Neural cell (in vitro differentiated cells): ENCODE data around the gene PSMA4.

Source experiments
- EP300 ChIP-seq: fragments of 450-650 bp; conservative IDR thresholded peaks from 2 replicates; pipeline ENCODE4 v1.6.1; 2014; ENCODE audit warnings: antibody characterized with exemption, mild to moderate bottlenecking, moderate library complexity; ENCODE audit not compliant: poor library complexity, severe bottlenecking
- EZH2 ChIP-seq: fragments of 200-600, 300-800 bp; shearing (Covaris generic), sonication (generic); IDR thresholded peaks from 2 replicates; pipeline ENCODE4 v1.6.1; 2014; ENCODE audit warnings: antibody characterized with exemption, low read length, borderline replicate concordance, mild to moderate bottlenecking; ENCODE audit not compliant: insufficient read depth, poor library complexity, severe bottlenecking
- POLR2AphosphoS5 ChIP-seq: IDR thresholded peaks from 2 replicates; pipeline ENCODE4 v1.6.1; 2012
- RAD21 ChIP-seq: fragments of 450-650 bp; conservative IDR thresholded peaks from 2 replicates; pipeline ENCODE4 v1.6.1; 2014; ENCODE audit warnings: antibody characterized with exemption, mild to moderate bottlenecking, moderate library complexity
- SMC3 ChIP-seq: fragments of 450-650 bp; conservative IDR thresholded peaks from 2 replicates; pipeline ENCODE4 v1.6.1; 2014; ENCODE audit warnings: antibody characterized with exemption, mild to moderate bottlenecking, moderate library complexity; ENCODE audit not compliant: poor library complexity
- TAF1 ChIP-seq: IDR thresholded peaks from 2 replicates; pipeline ENCODE4 v1.6.1; 2012; ENCODE audit warnings: low read depth
- TF ChIP-seq, protein P1 (sequence below): fragments of 450-650 bp; IDR thresholded peaks from 2 replicates; pipeline ENCODE4 v1.5.1; 2014; ENCODE audit warnings: antibody characterized with exemption, mild to moderate bottlenecking, moderate library complexity; ENCODE audit not compliant: poor library complexity, severe bottlenecking
- TF ChIP-seq, protein P2 (sequence below): IDR thresholded peaks from 2 replicates; pipeline ENCODE4 v1.6.1; 2012; ENCODE audit warnings: borderline replicate concordance

DNA sequence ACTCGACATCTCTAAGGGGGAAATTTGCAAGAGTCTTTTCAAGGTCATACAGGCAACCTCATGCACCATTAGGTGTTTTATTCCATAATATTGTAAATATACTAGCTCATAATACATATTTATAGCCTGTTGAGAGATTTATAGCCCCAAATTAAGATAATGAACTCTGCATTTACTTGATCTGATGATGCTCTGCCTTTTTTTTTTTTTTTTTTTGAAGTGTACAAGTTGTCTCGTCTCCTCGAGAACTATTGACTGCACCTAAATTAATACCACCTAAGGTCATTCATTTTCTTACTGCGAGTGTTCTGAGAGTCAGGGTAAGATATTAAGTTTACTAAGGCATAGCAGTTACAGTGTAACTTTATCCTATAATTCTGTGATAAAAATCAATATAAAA is 31.1 kb downstream of the PSMA4 start:
- TF ChIP-seq, protein P1, sequence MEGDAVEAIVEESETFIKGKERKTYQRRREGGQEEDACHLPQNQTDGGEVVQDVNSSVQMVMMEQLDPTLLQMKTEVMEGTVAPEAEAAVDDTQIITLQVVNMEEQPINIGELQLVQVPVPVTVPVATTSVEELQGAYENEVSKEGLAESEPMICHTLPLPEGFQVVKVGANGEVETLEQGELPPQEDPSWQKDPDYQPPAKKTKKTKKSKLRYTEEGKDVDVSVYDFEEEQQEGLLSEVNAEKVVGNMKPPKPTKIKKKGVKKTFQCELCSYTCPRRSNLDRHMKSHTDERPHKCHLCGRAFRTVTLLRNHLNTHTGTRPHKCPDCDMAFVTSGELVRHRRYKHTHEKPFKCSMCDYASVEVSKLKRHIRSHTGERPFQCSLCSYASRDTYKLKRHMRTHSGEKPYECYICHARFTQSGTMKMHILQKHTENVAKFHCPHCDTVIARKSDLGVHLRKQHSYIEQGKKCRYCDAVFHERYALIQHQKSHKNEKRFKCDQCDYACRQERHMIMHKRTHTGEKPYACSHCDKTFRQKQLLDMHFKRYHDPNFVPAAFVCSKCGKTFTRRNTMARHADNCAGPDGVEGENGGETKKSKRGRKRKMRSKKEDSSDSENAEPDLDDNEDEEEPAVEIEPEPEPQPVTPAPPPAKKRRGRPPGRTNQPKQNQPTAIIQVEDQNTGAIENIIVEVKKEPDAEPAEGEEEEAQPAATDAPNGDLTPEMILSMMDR: no peak
- TF ChIP-seq TAF1 (no peak), EP300 (no peak), EZH2 (no peak), POLR2AphosphoS5 (no peak), RAD21 (no peak), SMC3 (no peak)
- TF ChIP-seq, protein P2, sequence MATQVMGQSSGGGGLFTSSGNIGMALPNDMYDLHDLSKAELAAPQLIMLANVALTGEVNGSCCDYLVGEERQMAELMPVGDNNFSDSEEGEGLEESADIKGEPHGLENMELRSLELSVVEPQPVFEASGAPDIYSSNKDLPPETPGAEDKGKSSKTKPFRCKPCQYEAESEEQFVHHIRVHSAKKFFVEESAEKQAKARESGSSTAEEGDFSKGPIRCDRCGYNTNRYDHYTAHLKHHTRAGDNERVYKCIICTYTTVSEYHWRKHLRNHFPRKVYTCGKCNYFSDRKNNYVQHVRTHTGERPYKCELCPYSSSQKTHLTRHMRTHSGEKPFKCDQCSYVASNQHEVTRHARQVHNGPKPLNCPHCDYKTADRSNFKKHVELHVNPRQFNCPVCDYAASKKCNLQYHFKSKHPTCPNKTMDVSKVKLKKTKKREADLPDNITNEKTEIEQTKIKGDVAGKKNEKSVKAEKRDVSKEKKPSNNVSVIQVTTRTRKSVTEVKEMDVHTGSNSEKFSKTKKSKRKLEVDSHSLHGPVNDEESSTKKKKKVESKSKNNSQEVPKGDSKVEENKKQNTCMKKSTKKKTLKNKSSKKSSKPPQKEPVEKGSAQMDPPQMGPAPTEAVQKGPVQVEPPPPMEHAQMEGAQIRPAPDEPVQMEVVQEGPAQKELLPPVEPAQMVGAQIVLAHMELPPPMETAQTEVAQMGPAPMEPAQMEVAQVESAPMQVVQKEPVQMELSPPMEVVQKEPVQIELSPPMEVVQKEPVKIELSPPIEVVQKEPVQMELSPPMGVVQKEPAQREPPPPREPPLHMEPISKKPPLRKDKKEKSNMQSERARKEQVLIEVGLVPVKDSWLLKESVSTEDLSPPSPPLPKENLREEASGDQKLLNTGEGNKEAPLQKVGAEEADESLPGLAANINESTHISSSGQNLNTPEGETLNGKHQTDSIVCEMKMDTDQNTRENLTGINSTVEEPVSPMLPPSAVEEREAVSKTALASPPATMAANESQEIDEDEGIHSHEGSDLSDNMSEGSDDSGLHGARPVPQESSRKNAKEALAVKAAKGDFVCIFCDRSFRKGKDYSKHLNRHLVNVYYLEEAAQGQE: no peak
